Esophagus (tissue), 2 donors: ENCODE data around the gene XPNPEP2. TPM values are rescaled to one million over a fixed set of nuclear protein-coding genes. Genes with fewer than 3 reads are reported as not detected.

Experiments used
- H3K27ac ChIP-seq, 2 donors: one replicate each; pipeline ENCODE4 v1.5.1; 2013; ENCODE audit warnings: low read depth in 2 of 2, mild to moderate bottlenecking in 2 of 2, inconsistent platforms in 1 of 2, low read length in 1 of 2, moderate library complexity in 1 of 2
- H3K27me3 ChIP-seq, 2 donors: one replicate each; pipeline ENCODE4 v1.6.1; 2013; ENCODE audit warnings: low read length in 2 of 2, control low read depth in 1 of 2, mild to moderate bottlenecking in 1 of 2; ENCODE audit not compliant: insufficient read depth in 2 of 2, control insufficient read depth in 1 of 2
- H3K36me3 ChIP-seq, 2 donors: one replicate each; pipeline ENCODE4 v1.6.1; 2013; ENCODE audit warnings: low read length in 1 of 2; ENCODE audit not compliant: control insufficient read depth in 2 of 2, insufficient read depth in 2 of 2
- H3K4me1 ChIP-seq, 2 donors: one replicate each; pipeline ENCODE4 v1.6.1; 2013; ENCODE audit warnings: low read length in 1 of 2; ENCODE audit not compliant: control insufficient read depth in 2 of 2, insufficient read depth in 2 of 2
- H3K4me3 ChIP-seq, 2 donors: one replicate each; pipeline ENCODE4 v1.5.1; 2013; ENCODE audit warnings: low read length in 2 of 2, mild to moderate bottlenecking in 2 of 2, low read depth in 1 of 2, moderate library complexity in 1 of 2
- H3K9me3 ChIP-seq, 2 donors: one replicate each; pipeline ENCODE4 v1.6.1; 2013; ENCODE audit warnings: mild to moderate bottlenecking in 2 of 2, low read depth in 1 of 2, low read length in 1 of 2, moderate library complexity in 1 of 2; ENCODE audit not compliant: control insufficient read depth in 2 of 2, insufficient read depth in 1 of 2
- WGBS, 2 donors: extraction: QIAGEN DNeasy Blood & Tissue Kit; methylation state at CpG; one replicate each; pipeline ENCODE4 v1.1.7; 2013; 5-methylcytosine and 5-hydroxymethylcytosine counted together
- polyA plus RNA-seq, 2 donors: library from polyadenylated mRNA; stranded (reverse); fragments of 200-250 nt; gene quantifications; one replicate each; pipeline ENCODE4 v1.2.3, GENCODE V29; 2013
- donor health status: healthy with polysubstance abuse.
- donor health status: Bipolar disorder and iron deficiency.

The XPNPEP2 gene
- polyA plus RNA-seq, 2 donors: 0.14 to 0.35 TPM

DNA sequence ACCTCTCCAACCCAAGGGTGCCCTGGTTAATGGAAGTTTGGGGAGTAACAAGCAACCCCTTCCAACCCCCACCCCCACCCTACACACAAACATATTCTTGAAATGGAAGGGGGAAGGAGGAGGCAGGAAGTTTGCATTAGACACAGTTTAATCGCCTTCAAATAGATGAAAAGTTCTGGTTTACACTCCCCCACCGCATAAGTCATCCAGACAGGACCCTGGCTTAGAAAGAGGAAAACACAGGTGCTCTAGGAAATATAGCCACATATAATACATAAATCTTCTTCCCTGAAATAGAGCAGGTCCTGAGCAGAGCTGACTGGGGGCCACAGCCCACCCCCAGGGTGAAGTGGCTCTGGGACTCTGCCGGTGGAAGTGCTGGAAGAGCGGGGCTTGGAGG lies 66.0 kb downstream of the XPNPEP2 start:
- WGBS, 2 donors: 89 to 90% methylated on average over 4 of the region's 4 CpGs

DNA sequence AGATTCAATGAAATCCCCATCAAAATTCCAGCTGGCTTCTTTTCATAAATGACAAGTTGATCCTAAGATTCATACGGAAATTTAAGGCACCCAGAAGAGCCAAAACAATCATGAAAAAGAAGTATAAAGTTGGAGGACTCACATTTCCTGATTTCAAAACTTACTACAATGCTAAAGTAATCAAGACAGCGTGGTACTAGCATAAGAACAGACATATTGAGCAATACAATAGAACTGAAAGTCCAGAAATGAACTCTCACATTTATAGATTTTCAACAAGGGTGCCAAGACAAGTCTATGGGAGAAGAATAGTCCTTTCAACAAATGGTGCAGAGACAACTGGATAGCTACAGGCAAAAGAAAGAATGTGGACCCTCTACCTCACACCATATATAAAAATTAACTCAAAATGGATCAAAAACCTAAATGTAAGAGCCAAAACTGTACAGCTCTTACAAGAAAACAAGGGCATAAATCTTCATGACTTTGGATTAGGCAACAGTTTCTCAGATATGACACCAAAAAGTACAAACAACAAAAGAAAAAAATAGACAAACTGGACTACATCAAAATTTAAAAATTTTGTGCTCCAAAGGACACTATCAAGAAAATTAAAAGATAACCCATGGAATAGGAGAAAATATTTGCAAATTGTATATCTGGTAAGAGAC lies 69.5 kb downstream of the XPNPEP2 start:
- WGBS, 2 donors: 56 to 79% methylated on average over 2 of the region's 2 CpGs

More for the DNA sequence above, 66.0 kb downstream of the XPNPEP2 start:
- H3K27ac ChIP-seq: no peak overlapping the region
- no peak overlapping the region for H3K4me3 ChIP-seq
- H3K4me1 ChIP-seq: no peaks in the 10 kb centered on the region
- no peaks in the 10 kb centered on the region for H3K27me3 ChIP-seq
- peaks cover 0 to 3% of the 10 kb centered on the region in 2 donors for H3K36me3 ChIP-seq
- H3K9me3 ChIP-seq: no peaks in the 10 kb centered on the region

DNA sequence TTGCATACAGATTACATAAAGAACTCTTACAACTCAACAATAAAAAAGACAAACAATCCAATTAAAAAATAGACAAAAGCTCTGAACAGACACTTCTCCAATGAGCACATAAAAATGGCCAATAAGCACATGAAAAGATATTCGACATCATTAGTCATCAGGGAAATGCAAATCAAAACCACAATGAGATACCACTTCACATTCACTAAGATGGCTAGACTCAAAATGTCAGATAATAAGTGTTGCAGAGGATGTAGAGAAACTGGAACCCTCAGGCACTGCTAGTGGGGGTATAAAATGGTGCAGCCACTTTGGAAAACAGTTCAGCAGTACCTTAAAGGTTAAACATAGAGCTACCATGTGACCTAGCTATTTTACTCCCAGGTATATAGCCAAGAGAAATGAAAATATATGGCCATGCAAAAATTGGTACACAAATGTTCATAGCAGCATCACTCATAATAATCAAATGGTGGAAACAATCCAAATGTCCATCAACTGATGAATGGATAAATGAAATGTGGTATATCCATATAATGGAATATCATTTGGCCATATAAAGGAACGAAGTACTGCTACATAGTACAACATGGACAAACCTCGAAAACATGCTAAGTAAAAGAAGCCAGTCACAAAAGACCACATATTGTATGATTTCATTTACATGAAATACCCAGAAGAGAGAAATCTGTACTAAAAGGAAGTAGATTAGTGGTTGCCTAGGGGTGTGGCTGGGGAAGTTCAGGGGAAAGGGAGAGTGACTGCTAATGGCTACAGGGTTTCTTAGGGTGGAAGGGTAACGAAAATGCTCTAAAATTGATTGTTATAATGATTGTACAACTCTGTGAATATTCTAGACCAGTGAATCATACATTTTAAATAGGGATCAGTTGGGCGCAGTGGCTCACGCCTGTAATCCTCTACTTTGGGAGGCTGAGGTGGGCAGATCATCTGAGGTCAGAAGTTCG lies 70.3 kb downstream of the XPNPEP2 start:
- H3K4me3 ChIP-seq: no peak overlapping the region
- H3K27me3 ChIP-seq: no peaks in the 10 kb centered on the region
- no peaks in the 10 kb centered on the region for H3K4me1 ChIP-seq
- 88 to 92% methylated on average over 7 of the region's 7 CpGs for WGBS, 2 donors
- H3K36me3 ChIP-seq: peaks cover 2 to 3% of the 10 kb centered on the region in 2 donors
- no peaks in the 10 kb centered on the region for H3K9me3 ChIP-seq
- no peak overlapping the region for H3K27ac ChIP-seq

More for the DNA sequence above, 69.5 kb downstream of the XPNPEP2 start:
- Histone ChIP-seq H3K4me3 (no peak overlapping the region), H3K27ac (no peak overlapping the region), H3K27me3 (no peaks in the 10 kb centered on the region), H3K9me3 (no peaks in the 10 kb centered on the region), H3K4me1 (no peaks in the 10 kb centered on the region), H3K36me3 (peaks cover 2 to 3% of the 10 kb centered on the region in 2 donors)

DNA sequence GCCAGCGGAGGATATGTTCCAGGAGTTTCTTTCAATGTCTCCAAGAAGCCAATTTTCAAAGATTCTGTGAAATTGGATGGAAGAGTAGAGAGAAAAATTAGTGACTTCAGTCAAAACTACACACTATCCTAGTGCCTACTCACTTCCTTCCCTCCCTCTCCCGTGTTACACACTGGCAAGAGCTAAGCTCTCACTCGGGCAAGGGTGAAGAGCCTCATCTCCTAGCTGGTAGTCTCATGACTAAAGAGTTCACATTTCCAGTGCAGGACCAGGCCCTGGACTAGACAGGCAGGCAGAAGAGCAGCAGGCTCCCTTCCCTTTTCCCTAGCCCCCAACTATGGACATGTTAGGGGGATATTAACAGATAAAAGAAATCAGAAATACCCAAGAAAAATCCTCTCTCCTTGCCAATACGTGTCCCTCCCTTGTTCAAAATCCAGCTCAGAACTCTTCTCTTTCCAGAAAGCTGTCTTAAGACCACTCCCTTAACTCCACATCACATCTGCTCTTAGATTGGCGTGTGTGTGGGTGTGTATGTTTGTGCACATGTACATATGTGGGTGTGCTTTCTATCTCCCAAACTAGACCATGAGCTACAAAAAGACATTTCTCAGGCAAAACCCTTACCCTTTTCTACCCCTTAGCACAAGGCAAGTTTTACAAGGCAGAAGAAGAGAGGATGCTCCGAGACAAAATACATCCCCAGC lies 75.0 kb downstream of the XPNPEP2 start:
- Histone ChIP-seq H3K27ac (no peak overlapping the region), H3K9me3 (no peaks in the 10 kb centered on the region), H3K4me3 (no peak overlapping the region), H3K4me1 (no peaks in the 10 kb centered on the region), H3K36me3 (peaks cover 0 to 2% of the 10 kb centered on the region in 2 donors), H3K27me3 (no peaks in the 10 kb centered on the region)
- WGBS, 2 donors: 66 to 83% methylated on average over 6 of the region's 6 CpGs

DNA sequence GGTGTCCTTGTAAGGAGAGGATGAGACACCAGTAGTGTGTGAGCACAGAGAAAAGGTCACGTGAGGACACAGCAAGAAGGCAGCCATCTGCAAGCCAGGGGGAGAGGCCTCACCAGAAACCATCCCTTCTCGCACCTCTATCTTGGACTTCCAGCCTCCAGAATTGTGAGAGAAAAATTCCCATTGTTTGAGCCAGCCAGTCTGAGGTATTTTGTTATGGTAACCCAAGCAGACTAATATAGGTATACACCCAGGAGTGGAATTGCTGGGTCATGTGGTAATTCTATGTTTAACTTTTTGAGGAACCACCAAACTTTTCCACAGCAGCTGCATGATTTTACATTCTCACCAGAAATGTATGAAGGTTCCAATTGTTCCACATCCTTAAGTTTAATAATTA lies 79.3 kb downstream of the XPNPEP2 start:
- H3K9me3 ChIP-seq: no peaks in the 10 kb centered on the region
- 82 to 98% methylated on average over 2 of the region's 2 CpGs for whole genome bisulfite sequencing, 2 donors
- no peak overlapping the region for H3K27ac ChIP-seq
- H3K27me3 ChIP-seq: no peaks in the 10 kb centered on the region
- no peak overlapping the region for H3K4me3 ChIP-seq
- H3K4me1 ChIP-seq: no peaks in the 10 kb centered on the region
- H3K36me3 ChIP-seq: no peaks in the 10 kb centered on the region

Other genes starting within 250 kb of the XPNPEP2 start
- 1 to 10 TPM; 2.6 to 4.8 TPM for gene SMARCA1, start 215.5 kb upstream of the XPNPEP2 start, polyA plus RNA-seq
- gene OCRL, start 198.7 kb upstream of the XPNPEP2 start, polyA plus RNA-seq: 1 to 10 TPM; 6.4 to 7.5 TPM
- under 1 TPM; 0.22 to 0.31 TPM for gene APLN, start 84.0 kb upstream of the XPNPEP2 start, polyA plus RNA-seq
- 1 to 10 TPM; 2.1 to 2.8 TPM for gene SASH3, start 41.0 kb downstream of the XPNPEP2 start, polyA plus RNA-seq
- 1 to 10 TPM; 4.6 to 8.1 TPM for gene ZDHHC9, start 104.9 kb downstream of the XPNPEP2 start, polyA plus RNA-seq
- 10 to 100 TPM in 1 of 2 donors, 1 to 10 TPM in 1; 8.3 to 14.1 TPM for gene UTP14A, start 167.2 kb downstream of the XPNPEP2 start, polyA plus RNA-seq
- 1 to 10 TPM; 1.0 to 1.7 TPM for gene BCORL1, start 243.7 kb downstream of the XPNPEP2 start, polyA plus RNA-seq